K562 (cell line): ENCODE data around the gene SPINT1. TPM values are rescaled to one million over a fixed set of nuclear protein-coding genes. Genes with fewer than 3 reads are reported as not detected.
A peak's percentile ranks its signal among the peaks of the same experiment; 100 is the strongest.

Experiments
- ATAC-seq: fragments of 200-7000 bp; cut with Tn5 transposase; 3 replicates; pipeline ENCODE4 v1.9.1; 2020; ENCODE audit warnings: moderate library complexity
- BruUV-seq: library from RNA; stranded (reverse); fragments of 400-500 nt; replicated peaks from 2 replicates; lab custom pipeline; 2021; lab: Mats Ljungman, UMichigan
- CTCF ChIA-PET: fragments of 300-600 bp; formaldehyde crosslinking; extraction: SDS; loops from one replicate; lab custom pipeline; 2021; ENCODE audit warnings: low intra/inter-chr PET ratio; lab: Yijun Ruan, JAX
- POLR2A ChIA-PET: fragments of 300-600, 350-650 bp; sonication (Branson Sonifier 250); formaldehyde crosslinking; extraction: SDS; loops from one replicate; lab custom pipeline; 2021; ENCODE audit warnings: antibody characterized with exemption, inconsistent platforms; lab: Yijun Ruan, JAX
- DNase-seq, 4 experiments: peaks; one replicate each; pipeline versions ENCODE4 v3.0.0 to v3.0.0-alpha.2; 2011 to 2018; ENCODE audit warnings: low spot score in 3 of 4, mixed read lengths in 3 of 4; ENCODE audit errors: extremely low read depth in 1 of 4
- FAIRE-seq: peaks from 2 replicates; lab custom pipeline; 2011; peaks lifted over from hg19 to GRCh38; lab: Jason Lieb, UNC
- H2AFZ ChIP-seq: 2 replicates; pipeline ENCODE4 v1.6.0; 2011; ENCODE audit warnings: low read depth, low read length, control low read depth, inconsistent platforms
- H3K27ac ChIP-seq: fragments of 200-600 bp; 3 replicates; pipeline ENCODE4 v1.8.0; 2011; ENCODE audit warnings: low read depth, mild to moderate bottlenecking, control low read depth, inconsistent platforms, low read length, moderate library complexity, mixed read lengths; ENCODE audit errors: extremely low read depth
- H3K27me3 ChIP-seq, 2 experiments: fragments of 300-600 bp in 1 of 2; 2 replicates in 1 of 2; 3 replicates in 1 of 2; pipeline versions ENCODE4 v1.6.0 to v1.8.0; 2011; ENCODE audit warnings: inconsistent platforms in 2 of 2, low read length in 2 of 2, mild to moderate bottlenecking in 1 of 2, mixed read lengths in 1 of 2, moderate library complexity in 1 of 2; ENCODE audit not compliant: control insufficient read depth in 2 of 2, insufficient read depth in 2 of 2
- H3K36me3 ChIP-seq: fragments of 300-600 bp; 3 replicates; pipeline ENCODE4 v1.8.0; 2011; ENCODE audit warnings: mild to moderate bottlenecking, low read length, inconsistent platforms; ENCODE audit not compliant: control insufficient read depth, insufficient read depth
- H3K4me1 ChIP-seq, 2 experiments: fragments of 200-600 bp in 1 of 2; replicated peaks in 1 of 2; 2 replicates in 1 of 2; 3 replicates in 1 of 2; pipeline versions ENCODE4 v1.5.1 to v1.8.0; 2011; ENCODE audit warnings: inconsistent platforms in 2 of 2, low read length in 2 of 2, mild to moderate bottlenecking in 1 of 2, mixed read lengths in 1 of 2, moderate library complexity in 1 of 2; ENCODE audit not compliant: control insufficient read depth in 2 of 2, insufficient read depth in 2 of 2
- H3K4me2 ChIP-seq: 2 replicates; pipeline ENCODE4 v1.6.1; 2011; ENCODE audit warnings: low read length, control low read depth, inconsistent platforms, mixed read lengths; ENCODE audit not compliant: insufficient read depth
- H3K4me3 ChIP-seq: fragments of 200-600 bp; sonication (generic), shearing (Covaris generic); 2 replicates; pipeline ENCODE4 v1.5.1; 2016; ENCODE audit warnings: control low read depth, inconsistent platforms
- H3K79me2 ChIP-seq: fragments of 200-600 bp; 3 replicates; pipeline ENCODE4 v1.8.0; 2011; ENCODE audit warnings: low read length, inconsistent platforms; ENCODE audit not compliant: control insufficient read depth, insufficient read depth
- H3K9ac ChIP-seq, 2 experiments: 2 replicates each; pipeline versions ENCODE4 v1.6.0 to v1.6.1; 2011; ENCODE audit warnings: low read depth in 2 of 2, low read length in 2 of 2, control low read depth in 1 of 2, inconsistent platforms in 1 of 2, mild to moderate bottlenecking in 1 of 2, mixed read lengths in 1 of 2; ENCODE audit not compliant: insufficient read depth in 1 of 2
- H3K9me1 ChIP-seq: one replicate; pipeline ENCODE4 v1.6.0; 2011; ENCODE audit warnings: inconsistent platforms, mild to moderate bottlenecking, low read length, moderate library complexity; ENCODE audit not compliant: control insufficient read depth, insufficient read depth
- H3K9me3 ChIP-seq: replicated peaks from 2 replicates; pipeline ENCODE4 v1.5.1; 2011; ENCODE audit warnings: low read depth, low read length, inconsistent platforms; ENCODE audit not compliant: control insufficient read depth, insufficient read depth
- H4K20me1 ChIP-seq: replicated peaks from 2 replicates; pipeline ENCODE4 v1.6.1; 2011; ENCODE audit warnings: low read length, inconsistent platforms, mixed read lengths; ENCODE audit not compliant: control insufficient read depth, insufficient read depth
- ESRRB ChIP-seq: fragments of 250-450 bp; sonication (Bioruptor Pico); IDR thresholded peaks from 2 replicates; pipeline ENCODE4 v1.5.0; 2020; ENCODE audit warnings: mild to moderate bottlenecking, moderate library complexity, borderline replicate concordance
- HCFC1 ChIP-seq: IDR thresholded peaks from 2 replicates; pipeline ENCODE4 v1.6.1; 2012; ENCODE audit warnings: low read depth, low read length, improper control_type of control experiment
- KLF10 ChIP-seq: fragments of 250-450 bp; sonication (Bioruptor Pico); IDR thresholded peaks from 2 replicates; pipeline ENCODE4 v1.6.1; 2021; ENCODE audit warnings: matching md5 sums
- MTA3 ChIP-seq: fragments of 450-650 bp; formaldehyde crosslinking; IDR thresholded peaks from 2 replicates; pipeline ENCODE4 v1.6.1; 2017; ENCODE audit warnings: mild to moderate bottlenecking, borderline replicate concordance
- PCBP1 ChIP-seq: fragments of 200-400 bp; formaldehyde crosslinking; IDR thresholded peaks from 2 replicates; pipeline ENCODE4 v1.6.1; 2018; ENCODE audit warnings: mild to moderate bottlenecking, low read depth, low read length; ENCODE audit not compliant: poor library complexity, severe bottlenecking
- SIX5 ChIP-seq, 2 experiments: IDR thresholded peaks; 2 replicates each; pipeline ENCODE4 v1.6.1; 2011; ENCODE audit warnings: low read length in 2 of 2, borderline replicate concordance in 1 of 2, low read depth in 1 of 2, mild to moderate bottlenecking in 1 of 2, moderate library complexity in 1 of 2; ENCODE audit not compliant: insufficient read depth in 1 of 2
- SRSF9 ChIP-seq: fragments of 200-400 bp; formaldehyde crosslinking; IDR thresholded peaks from 2 replicates; pipeline ENCODE4 v1.6.1; 2017; ENCODE audit warnings: low read depth, low read length, borderline replicate concordance
- ZNF146 ChIP-seq: IDR thresholded peaks from one replicate; pipeline ENCODE4 v1.6.1; 2018; ENCODE audit warnings: missing compliant biosample characterization; ENCODE audit not compliant: unreplicated experiment
- WGBS: fragments of 100-300 bp; shearing (Covaris generic); methylation state at CpG from one replicate; pipeline ENCODE4 v1.1.6; 2016; ENCODE audit warnings: low coverage, mixed read lengths; ENCODE audit not compliant: insufficient coverage; ENCODE audit errors: missing lambda C conversion rate; 5-methylcytosine and 5-hydroxymethylcytosine counted together
- in situ Hi-C: fragments of 300-500 bp; cut with MboI; formaldehyde crosslinking; loops from 4 replicates; pipeline ENCODE4 v1.15.0; 2018; ENCODE audit warnings: inconsistent platforms, mixed read lengths
- intact Hi-C: fragments of 100-400 bp; cut with micrococcal nuclease; formaldehyde crosslinking; loops from 2 replicates; pipeline ENCODE4 v1.14.2; 2022
- polyA plus RNA-seq, 8 experiments: library from polyadenylated mRNA; depleted of rRNA in 4 of 8; stranded (reverse) in 5 of 8; unstranded in 3 of 8; fragments of >200 nt; fragmentation: Nextera tagmentation in 2 of 8; fragmentation: Illumina TruSeq in 1 of 8; extraction: Ambion mirVana in 2 of 8; extraction: Trizol in 1 of 8; gene quantifications; 2 replicates each; pipeline versions ENCODE4 v1.2.1 to v1.2.3, GENCODE V29; 2011 to 2014; ENCODE audit warnings: inconsistent platforms in 1 of 8, missing spikeins in 1 of 8
- total RNA-seq, 7 experiments: library from RNA; depleted of rRNA in 6 of 7; stranded (reverse); fragments of >200 nt in 6 of 7; fragmentation: Illumina TruSeq in 2 of 7; extraction: Trizol in 2 of 7; gene quantifications; 2 replicates each; pipeline versions ENCODE4 v1.2.1 to v1.2.3, GENCODE V29; 2011 to 2021; ENCODE audit warnings: low replicate concordance in 1 of 7
- TF ChIP-seq, protein P1 (sequence below): fragments of 450-650 bp; IDR thresholded peaks from 2 replicates; pipeline ENCODE4 v1.6.1; 2016; ENCODE audit warnings: missing biosample characterization, missing genetic modification characterization
- TF ChIP-seq, protein P2 (sequence below): fragments of 250-450 bp; sonication (Bioruptor Pico); IDR thresholded peaks from 2 replicates; pipeline ENCODE4 v1.5.0; 2020; ENCODE audit warnings: mild to moderate bottlenecking, borderline replicate concordance

Gene SPINT1
- total and polyA plus RNA-seq, 9 of the 15 experiments (the other 6 are each of a cell fraction or from before 2014, with no cell fraction given), result 0.78 to 4.5 (median 1.5) TPM

DNA sequence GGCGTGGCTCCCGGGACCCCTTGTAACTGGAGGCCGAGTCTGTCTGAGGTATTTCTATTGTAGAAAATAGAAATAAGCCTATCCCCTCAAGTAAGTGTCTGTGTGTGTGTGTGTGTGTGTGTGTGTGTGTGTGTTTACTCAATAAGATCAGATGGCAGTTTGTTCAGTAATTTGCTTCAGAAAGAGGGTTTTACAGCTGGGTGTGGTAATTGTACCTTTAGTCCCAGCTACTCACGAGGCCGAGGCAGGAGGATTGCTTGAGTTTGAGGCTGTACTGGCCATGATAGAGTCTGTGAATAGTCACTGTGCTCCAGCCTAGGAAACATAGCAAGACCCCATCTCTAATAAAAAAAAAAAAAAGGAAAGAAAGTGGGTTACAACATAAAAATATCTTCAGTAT, 8.7 kb downstream of the SPINT1 start (continued):
- no peak for TF ChIP-seq SRSF9
- no peak for TF ChIP-seq PCBP1

DNA sequence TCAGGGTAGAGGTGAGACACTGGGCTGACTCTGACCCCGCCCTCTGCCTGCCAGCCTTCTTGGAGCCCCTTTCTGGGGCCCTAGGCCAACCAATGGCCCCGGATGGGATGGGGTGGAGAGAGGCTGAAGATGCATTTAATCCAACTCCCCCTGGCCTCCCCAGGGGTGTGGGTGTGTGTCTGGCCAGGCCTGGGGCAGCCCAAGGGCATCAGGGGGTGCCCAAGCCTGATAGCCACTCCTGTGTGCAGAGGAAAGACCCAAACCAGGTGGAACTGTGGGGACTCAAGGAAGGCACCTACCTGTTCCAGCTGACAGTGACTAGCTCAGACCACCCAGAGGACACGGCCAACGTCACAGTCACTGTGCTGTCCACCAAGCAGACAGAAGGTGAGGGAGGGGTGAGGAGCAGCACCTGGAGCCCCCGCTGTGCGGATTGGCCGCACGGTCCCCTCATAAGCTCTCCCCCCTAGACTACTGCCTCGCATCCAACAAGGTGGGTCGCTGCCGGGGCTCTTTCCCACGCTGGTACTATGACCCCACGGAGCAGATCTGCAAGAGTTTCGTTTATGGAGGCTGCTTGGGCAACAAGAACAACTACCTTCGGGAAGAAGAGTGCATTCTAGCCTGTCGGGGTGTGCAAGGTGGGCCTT, 9.5 kb downstream of the SPINT1 start:
- FAIRE-seq, result no peak
- Histone ChIP-seq H3K9ac (peak overlapping the region in 1 of 2 experiments; percentile 72; a peak in 2 of 4 replicates), H3K9me3 (no peaks in the 10 kb centered on the region), H3K36me3 (no peaks in the 10 kb centered on the region), H2AFZ (no peak overlapping the region), H3K27ac (no peak overlapping the region), H3K9me1 (no peaks in the 10 kb centered on the region), H3K4me1 (peaks cover 8 to 20% of the 10 kb centered on the region in 2 experiments; a peak in 4 of 5 replicates), H3K27me3 (no peaks in the 10 kb centered on the region; a peak in 1 of 5 replicates), H4K20me1 (no peaks in the 10 kb centered on the region), H3K4me3 (no peak overlapping the region), H3K4me2 (no peak overlapping the region), H3K79me2 (no peaks in the 10 kb centered on the region)
- BruUV-seq, result no TSS peak
- TF ChIP-seq KLF10 (CRISPR knock-in tag) (no peak), HCFC1 (no peak), ESRRB (no peak), ZNF146 (no peak), MTA3 (no peak), SIX5 (IDR thresholded peaks at IDR 0.05; ENCODE audit: borderline replicate concordance in 1 of 2, insufficient read depth in 1 of 2, low read depth in 1 of 2, low read length in 2 of 2) (no peak)
- TF ChIP-seq, protein P1, sequence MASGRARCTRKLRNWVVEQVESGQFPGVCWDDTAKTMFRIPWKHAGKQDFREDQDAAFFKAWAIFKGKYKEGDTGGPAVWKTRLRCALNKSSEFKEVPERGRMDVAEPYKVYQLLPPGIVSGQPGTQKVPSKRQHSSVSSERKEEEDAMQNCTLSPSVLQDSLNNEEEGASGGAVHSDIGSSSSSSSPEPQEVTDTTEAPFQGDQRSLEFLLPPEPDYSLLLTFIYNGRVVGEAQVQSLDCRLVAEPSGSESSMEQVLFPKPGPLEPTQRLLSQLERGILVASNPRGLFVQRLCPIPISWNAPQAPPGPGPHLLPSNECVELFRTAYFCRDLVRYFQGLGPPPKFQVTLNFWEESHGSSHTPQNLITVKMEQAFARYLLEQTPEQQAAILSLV (tag), result no peak
- TF ChIP-seq, protein P2, sequence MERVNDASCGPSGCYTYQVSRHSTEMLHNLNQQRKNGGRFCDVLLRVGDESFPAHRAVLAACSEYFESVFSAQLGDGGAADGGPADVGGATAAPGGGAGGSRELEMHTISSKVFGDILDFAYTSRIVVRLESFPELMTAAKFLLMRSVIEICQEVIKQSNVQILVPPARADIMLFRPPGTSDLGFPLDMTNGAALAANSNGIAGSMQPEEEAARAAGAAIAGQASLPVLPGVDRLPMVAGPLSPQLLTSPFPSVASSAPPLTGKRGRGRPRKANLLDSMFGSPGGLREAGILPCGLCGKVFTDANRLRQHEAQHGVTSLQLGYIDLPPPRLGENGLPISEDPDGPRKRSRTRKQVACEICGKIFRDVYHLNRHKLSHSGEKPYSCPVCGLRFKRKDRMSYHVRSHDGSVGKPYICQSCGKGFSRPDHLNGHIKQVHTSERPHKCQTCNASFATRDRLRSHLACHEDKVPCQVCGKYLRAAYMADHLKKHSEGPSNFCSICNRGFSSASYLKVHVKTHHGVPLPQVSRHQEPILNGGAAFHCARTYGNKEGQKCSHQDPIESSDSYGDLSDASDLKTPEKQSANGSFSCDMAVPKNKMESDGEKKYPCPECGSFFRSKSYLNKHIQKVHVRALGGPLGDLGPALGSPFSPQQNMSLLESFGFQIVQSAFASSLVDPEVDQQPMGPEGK (CRISPR knock-in tag), result no peak
- in situ Hi-C loops, result no loop called here
- DNase-seq, result no peak
- ChIA-PET CTCF (no interaction called here), POLR2A (no interaction called here)
- ATAC-seq, result no peak
- WGBS, result 62% methylated on average over 15 of the region's 16 CpGs
- intact Hi-C loops, result loop anchor here (10.0 kb wide), 1 partner anchor 179 kb away; no protein-coding TSS in a partner anchor
